Middle frontal gyrus (tissue), 1 donor: Measurements from ENCODE around the gene ZNF446.

ENCODE experiments used
- DNase-seq: peaks from one replicate; pipeline ENCODE4 v3.0.0-alpha.2; 2015; ENCODE audit warnings: low spot score; ENCODE audit errors: extremely low spot score

ZNF446 gene

DNA sequence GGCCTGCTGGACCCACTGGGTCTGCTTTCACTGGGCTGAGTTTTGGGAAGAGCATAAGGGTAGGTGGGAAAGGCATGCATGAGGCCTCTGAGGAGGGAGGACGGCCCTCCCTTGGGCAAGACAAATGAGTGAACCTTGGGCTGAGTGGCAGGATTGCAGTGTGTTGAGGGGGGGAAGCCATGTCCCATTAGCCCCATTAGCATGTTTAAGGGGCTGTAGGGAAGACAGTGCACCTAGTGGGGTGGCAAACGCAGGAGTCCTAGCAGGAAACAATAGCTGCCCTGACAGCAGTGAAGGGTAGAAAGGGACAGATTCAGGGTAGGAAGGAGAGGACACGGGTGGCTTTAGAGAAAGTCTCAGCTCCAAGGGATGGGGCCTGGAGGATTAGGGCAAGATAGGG is 46.6 kb downstream of the ZNF446 start:
- DNase-seq = no peak

DNA sequence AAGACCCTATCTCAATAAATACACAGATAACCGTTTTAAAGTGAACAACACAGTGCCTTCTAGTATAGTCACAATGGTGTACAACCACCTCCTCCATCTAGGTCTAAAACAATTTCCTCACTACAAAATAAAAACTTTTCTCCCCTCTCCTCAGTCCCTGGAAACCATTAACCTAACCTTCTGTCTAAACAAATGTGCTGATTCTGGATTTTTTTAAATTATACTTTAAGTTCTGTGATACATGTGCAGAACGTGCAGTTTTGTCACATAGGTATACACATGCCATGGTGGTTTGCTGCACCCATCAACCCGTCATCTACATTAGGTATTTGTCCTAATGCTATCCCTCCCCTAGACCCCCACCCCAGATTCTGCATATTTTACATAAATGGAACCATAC is 53.3 kb downstream of the ZNF446 start:
- no peak for DNase-seq
